DLD1 (cell line): ENCODE results near the gene FLNB.
"Not testable (repeated sequence)": the region's sequence is repeated elsewhere in the genome, so short reads cannot be mapped to it uniquely, and the experiment has no call there.

Experiments used
- in situ Hi-C: cut with HindIII; loops from 2 replicates; pipeline ENCODE4 v1.10.0; 2017; ENCODE audit warnings: low sequenced_read_pairs

The FLNB gene

GRCh38 chr3:58191361-58191991 is 183.3 kb downstream of the FLNB start:
- in situ Hi-C loops: loop anchor here (10.0 kb wide), 2 partner anchors 113 to 223 kb away; partner anchors contain the start of genes HTD2 and RPP14

GRCh38 chr3:58192069-58192468 is 183.8 kb downstream of the FLNB start:
- in situ Hi-C loops: loop anchor here (10.0 kb wide), 2 partner anchors 113 to 223 kb away; partner anchors contain the start of genes HTD2 and RPP14

GRCh38 chr3:58193682-58194407 is 185.6 kb downstream of the FLNB start:
- in situ Hi-C loops: loop anchor here (10.0 kb wide), 2 partner anchors 111 to 221 kb away; partner anchors contain the start of genes HTD2 and RPP14

GRCh38 chr3:58197588-58197987 is 189.4 kb downstream of the FLNB start:
- in situ Hi-C loops: loop anchor here (10.0 kb wide), 2 partner anchors 107 to 217 kb away; partner anchors contain the start of genes HTD2 and RPP14

- in situ Hi-C loops: loop anchor here (10.0 kb wide), 2 partner anchors 106 to 216 kb away; partner anchors contain the start of genes HTD2 and RPP14
Measured at GRCh38 chr3:58198362-58198761, 190.1 kb downstream of the FLNB start.

- in situ Hi-C loops: loop anchor here (10.0 kb wide), 2 partner anchors 106 to 216 kb away; partner anchors contain the start of genes HTD2 and RPP14
Measured at GRCh38 chr3:58198804-58199203, 190.6 kb downstream of the FLNB start.

GRCh38 chr3:58200121-58200709 is 192.0 kb downstream of the FLNB start:
- in situ Hi-C loops: no loop called here

- in situ Hi-C loops: no loop called here
Measured at GRCh38 chr3:58200846-58201355, 192.7 kb downstream of the FLNB start.

- in situ Hi-C loops: not testable (repeated sequence)
Measured at GRCh38 chr3:58201451-58201850, 193.2 kb downstream of the FLNB start.

- in situ Hi-C loops: no loop called here
Measured at GRCh38 chr3:58202917-58203360, 194.7 kb downstream of the FLNB start.

- in situ Hi-C loops: no loop called here
Measured at GRCh38 chr3:58203541-58203940, 195.3 kb downstream of the FLNB start.

GRCh38 chr3:58204720-58205119 is 196.5 kb downstream of the FLNB start:
- in situ Hi-C loops: no loop called here

GRCh38 chr3:58205981-58206380 is 197.8 kb downstream of the FLNB start:
- in situ Hi-C loops: no loop called here

- in situ Hi-C loops: no loop called here
Measured at GRCh38 chr3:58206406-58207011, 198.3 kb downstream of the FLNB start.

- in situ Hi-C loops: no loop called here
Measured at GRCh38 chr3:58207954-58208353, 199.7 kb downstream of the FLNB start.

- in situ Hi-C loops: no loop called here
Measured at GRCh38 chr3:58209933-58210332, 201.7 kb downstream of the FLNB start.

- in situ Hi-C loops: no loop called here
Measured at GRCh38 chr3:58210761-58211460, 202.7 kb downstream of the FLNB start, which contains the start of gene DNASE1L3. Gene DNASE1L3 (minus strand): TSS chr3:58210972. CDS start chr3:58210906, 66 bp downstream.

- in situ Hi-C loops: loop anchor here (5.0 kb wide), 1 partner anchor 88 kb away; no protein-coding TSS in a partner anchor
Measured at GRCh38 chr3:58214484-58215316, 206.5 kb downstream of the FLNB start.
